Peyer's patch (tissue), 4 donors: ENCODE data around the gene RRBP1.

Experiments
- CTCF ChIP-seq, 6 experiments: fragments of 450-650 bp in 4 of 6; fragments of 200-600 bp in 2 of 6; sonication (generic) in 1 of 6; IDR thresholded peaks; one replicate each; pipeline ENCODE4 v1.5.1; 2017 to 2019; ENCODE audit warnings: antibody characterized with exemption in 6 of 6, mild to moderate bottlenecking in 3 of 6, moderate library complexity in 1 of 6
- POLR2A ChIP-seq, 2 donors: fragments of 450-650 bp; IDR thresholded peaks; one replicate each; pipeline ENCODE4 v1.5.1; 2017; ENCODE audit warnings: antibody characterized with exemption in 2 of 2, mild to moderate bottlenecking in 2 of 2, moderate library complexity in 2 of 2

DNA sequence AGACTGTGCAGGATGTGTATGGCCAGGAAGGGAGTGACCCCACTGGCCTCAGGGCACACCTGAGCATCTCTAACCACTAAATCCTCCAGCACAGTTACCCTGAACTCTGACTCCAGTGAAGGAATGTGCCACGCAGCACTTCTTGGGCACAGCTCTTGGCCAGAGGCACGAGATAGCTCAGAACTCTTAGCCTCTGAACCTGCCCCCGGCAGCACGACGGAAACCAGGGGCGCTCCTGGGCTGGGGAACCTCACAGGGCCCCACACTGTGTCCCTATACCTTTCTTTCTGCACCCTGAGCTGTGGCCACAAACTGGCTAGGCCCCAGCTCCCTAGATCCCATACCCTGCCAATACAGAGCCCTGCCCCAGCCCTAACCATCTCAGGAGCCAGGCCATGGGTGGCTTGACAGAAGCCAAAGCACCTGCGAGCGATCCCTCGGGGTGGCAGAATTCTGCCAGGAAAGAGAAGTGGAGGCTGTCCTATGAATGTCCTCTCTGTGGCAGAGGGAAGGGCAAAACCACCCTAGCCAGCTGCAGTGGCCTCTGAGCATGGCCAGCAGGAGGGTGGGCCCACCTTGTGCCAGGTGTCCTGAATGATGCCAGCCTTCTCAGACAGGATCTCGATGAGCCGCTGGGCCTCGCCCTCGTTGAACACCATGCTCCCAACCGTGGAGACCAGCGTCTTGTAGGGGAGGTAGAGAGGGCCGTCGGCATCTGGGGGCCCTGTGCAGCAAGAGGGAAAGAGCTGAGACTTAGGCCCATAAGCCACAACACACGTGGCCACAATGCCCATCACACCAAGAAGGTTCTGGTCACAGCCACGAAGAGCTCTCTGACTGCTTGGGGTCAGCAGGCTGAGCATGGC is 39.4 kb downstream of the RRBP1 start:
- no peak for TF ChIP-seq CTCF (IDR thresholded peaks at IDR 0.05)
- no peak for TF ChIP-seq POLR2A (IDR thresholded peaks at IDR 0.05)
